ENCODE data around the gene SND1.
A peak's percentile ranks its signal among the peaks of the same experiment; 100 is the strongest.

Gene SND1

GRCh38 chr7:128081808-128082207, 429.8 kb downstream of the SND1 start:
- peaks cover 5 to 7% of the 10 kb centered on the region in 2 donors for H3K4me1 ChIP-seq (ENCODE audit: control insufficient read depth in 2 of 2, insufficient read depth in 2 of 2, low read length in 2 of 2)
- H3K9me3 ChIP-seq (ENCODE audit: control insufficient read depth in 2 of 2, low read length in 2 of 2), result no peaks in the 10 kb centered on the region
- H3K9ac ChIP-seq (ENCODE audit: low read depth in 1 of 2, low read length in 2 of 2), result no peak overlapping the region
- no peaks in the 10 kb centered on the region for H3K27me3 ChIP-seq (ENCODE audit: control insufficient read depth in 2 of 2, insufficient read depth in 2 of 2, low read length in 2 of 2)
- no peak overlapping the region for H3K4me3 ChIP-seq (ENCODE audit: low read length in 2 of 2)
- peaks cover 43 to 56% of the 10 kb centered on the region in 2 donors for H3K36me3 ChIP-seq (ENCODE audit: control insufficient read depth in 2 of 2, insufficient read depth in 2 of 2, low read length in 2 of 2)
- no peak overlapping the region for H3K27ac ChIP-seq (ENCODE audit: low read depth in 2 of 2, low read length in 2 of 2)

GRCh38 chr7:128082431-128082830, 430.4 kb downstream of the SND1 start:
- Histone ChIP-seq H3K27ac (ENCODE audit: low read depth in 2 of 2, low read length in 2 of 2) (no peak overlapping the region), H3K9me3 (ENCODE audit: control insufficient read depth in 2 of 2, low read length in 2 of 2) (no peaks in the 10 kb centered on the region), H3K27me3 (ENCODE audit: control insufficient read depth in 2 of 2, insufficient read depth in 2 of 2, low read length in 2 of 2) (no peaks in the 10 kb centered on the region), H3K4me3 (ENCODE audit: low read length in 2 of 2) (no peak overlapping the region), H3K36me3 (ENCODE audit: control insufficient read depth in 2 of 2, insufficient read depth in 2 of 2, low read length in 2 of 2) (peaks cover 49 to 61% of the 10 kb centered on the region in 2 donors), H3K4me1 (ENCODE audit: control insufficient read depth in 2 of 2, insufficient read depth in 2 of 2, low read length in 2 of 2) (peaks cover 0 to 1% of the 10 kb centered on the region in 2 donors), H3K9ac (ENCODE audit: low read depth in 1 of 2, low read length in 2 of 2) (no peak overlapping the region)

GRCh38 chr7:128084896-128085608, 433.1 kb downstream of the SND1 start:
- Histone ChIP-seq H3K36me3 (ENCODE audit: control insufficient read depth in 2 of 2, insufficient read depth in 2 of 2, low read length in 2 of 2) (peaks cover 44 to 65% of the 10 kb centered on the region in 2 donors), H3K27ac (ENCODE audit: low read depth in 2 of 2, low read length in 2 of 2) (peak overlapping the region; percentile 8 to 23), H3K27me3 (ENCODE audit: control insufficient read depth in 2 of 2, insufficient read depth in 2 of 2, low read length in 2 of 2) (no peaks in the 10 kb centered on the region), H3K4me3 (ENCODE audit: low read length in 2 of 2) (no peak overlapping the region), H3K4me1 (ENCODE audit: control insufficient read depth in 2 of 2, insufficient read depth in 2 of 2, low read length in 2 of 2) (no peaks in the 10 kb centered on the region), H3K9ac (ENCODE audit: low read depth in 1 of 2, low read length in 2 of 2) (no peak overlapping the region), H3K9me3 (ENCODE audit: control insufficient read depth in 2 of 2, low read length in 2 of 2) (no peaks in the 10 kb centered on the region)

- H3K9me3 ChIP-seq (ENCODE audit: control insufficient read depth in 2 of 2, low read length in 2 of 2), result no peaks in the 10 kb centered on the region
- no peak overlapping the region for H3K9ac ChIP-seq (ENCODE audit: low read depth in 1 of 2, low read length in 2 of 2)
- H3K4me1 ChIP-seq (ENCODE audit: control insufficient read depth in 2 of 2, insufficient read depth in 2 of 2, low read length in 2 of 2), result no peaks in the 10 kb centered on the region
- H3K27ac ChIP-seq (ENCODE audit: low read depth in 2 of 2, low read length in 2 of 2), result no peak overlapping the region
- peaks cover 49 to 60% of the 10 kb centered on the region in 2 donors for H3K36me3 ChIP-seq (ENCODE audit: control insufficient read depth in 2 of 2, insufficient read depth in 2 of 2, low read length in 2 of 2)
- no peaks in the 10 kb centered on the region for H3K27me3 ChIP-seq (ENCODE audit: control insufficient read depth in 2 of 2, insufficient read depth in 2 of 2, low read length in 2 of 2)
- H3K4me3 ChIP-seq (ENCODE audit: low read length in 2 of 2), result no peak overlapping the region
These were observed 438.5 kb downstream of the SND1 start for GRCh38 chr7:128090492-128090891.

GRCh38 chr7:128091106-128091505, 439.1 kb downstream of the SND1 start:
- no peaks in the 10 kb centered on the region for H3K4me1 ChIP-seq (ENCODE audit: control insufficient read depth in 2 of 2, insufficient read depth in 2 of 2, low read length in 2 of 2)
- no peak overlapping the region for H3K27ac ChIP-seq (ENCODE audit: low read depth in 2 of 2, low read length in 2 of 2)
- no peaks in the 10 kb centered on the region for H3K27me3 ChIP-seq (ENCODE audit: control insufficient read depth in 2 of 2, insufficient read depth in 2 of 2, low read length in 2 of 2)
- no peak overlapping the region for H3K9ac ChIP-seq (ENCODE audit: low read depth in 1 of 2, low read length in 2 of 2)
- peaks cover 43 to 57% of the 10 kb centered on the region in 2 donors for H3K36me3 ChIP-seq (ENCODE audit: control insufficient read depth in 2 of 2, insufficient read depth in 2 of 2, low read length in 2 of 2)
- no peak overlapping the region for H3K4me3 ChIP-seq (ENCODE audit: low read length in 2 of 2)
- H3K9me3 ChIP-seq (ENCODE audit: control insufficient read depth in 2 of 2, low read length in 2 of 2), result no peaks in the 10 kb centered on the region

GRCh38 chr7:128092221-128092620, 440.2 kb downstream of the SND1 start:
- H3K36me3 ChIP-seq (ENCODE audit: control insufficient read depth in 2 of 2, insufficient read depth in 2 of 2, low read length in 2 of 2), result peaks cover 33 to 45% of the 10 kb centered on the region in 2 donors
- no peak overlapping the region for H3K27ac ChIP-seq (ENCODE audit: low read depth in 2 of 2, low read length in 2 of 2)
- H3K4me1 ChIP-seq (ENCODE audit: control insufficient read depth in 2 of 2, insufficient read depth in 2 of 2, low read length in 2 of 2), result no peaks in the 10 kb centered on the region
- no peaks in the 10 kb centered on the region for H3K27me3 ChIP-seq (ENCODE audit: control insufficient read depth in 2 of 2, insufficient read depth in 2 of 2, low read length in 2 of 2)
- no peak overlapping the region for H3K9ac ChIP-seq (ENCODE audit: low read depth in 1 of 2, low read length in 2 of 2)
- no peaks in the 10 kb centered on the region for H3K9me3 ChIP-seq (ENCODE audit: control insufficient read depth in 2 of 2, low read length in 2 of 2)
- no peak overlapping the region for H3K4me3 ChIP-seq (ENCODE audit: low read length in 2 of 2)

- H3K9me3 ChIP-seq (ENCODE audit: control insufficient read depth in 2 of 2, low read length in 2 of 2), result no peaks in the 10 kb centered on the region
- no peak overlapping the region for H3K27ac ChIP-seq (ENCODE audit: low read depth in 2 of 2, low read length in 2 of 2)
- H3K36me3 ChIP-seq (ENCODE audit: control insufficient read depth in 2 of 2, insufficient read depth in 2 of 2, low read length in 2 of 2), result peaks cover 26 to 43% of the 10 kb centered on the region in 2 donors
- H3K27me3 ChIP-seq (ENCODE audit: control insufficient read depth in 2 of 2, insufficient read depth in 2 of 2, low read length in 2 of 2), result no peaks in the 10 kb centered on the region
- no peaks in the 10 kb centered on the region for H3K4me1 ChIP-seq (ENCODE audit: control insufficient read depth in 2 of 2, insufficient read depth in 2 of 2, low read length in 2 of 2)
- no peak overlapping the region for H3K9ac ChIP-seq (ENCODE audit: low read depth in 1 of 2, low read length in 2 of 2)
- no peak overlapping the region for H3K4me3 ChIP-seq (ENCODE audit: low read length in 2 of 2)
These were observed 441.9 kb downstream of the SND1 start for GRCh38 chr7:128093614-128094570.

- Histone ChIP-seq H3K27ac (ENCODE audit: low read depth in 2 of 2, low read length in 2 of 2) (no peak overlapping the region), H3K36me3 (ENCODE audit: control insufficient read depth in 2 of 2, insufficient read depth in 2 of 2, low read length in 2 of 2) (peaks cover 22 to 39% of the 10 kb centered on the region in 2 donors), H3K4me1 (ENCODE audit: control insufficient read depth in 2 of 2, insufficient read depth in 2 of 2, low read length in 2 of 2) (no peaks in the 10 kb centered on the region), H3K9ac (ENCODE audit: low read depth in 1 of 2, low read length in 2 of 2) (no peak overlapping the region), H3K4me3 (ENCODE audit: low read length in 2 of 2) (no peak overlapping the region), H3K27me3 (ENCODE audit: control insufficient read depth in 2 of 2, insufficient read depth in 2 of 2, low read length in 2 of 2) (no peaks in the 10 kb centered on the region), H3K9me3 (ENCODE audit: control insufficient read depth in 2 of 2, low read length in 2 of 2) (no peaks in the 10 kb centered on the region)
These were observed 442.7 kb downstream of the SND1 start for GRCh38 chr7:128094686-128095085.

- Histone ChIP-seq H3K27me3 (ENCODE audit: control insufficient read depth in 2 of 2, insufficient read depth in 2 of 2, low read length in 2 of 2) (no peaks in the 10 kb centered on the region), H3K9ac (ENCODE audit: low read depth in 1 of 2, low read length in 2 of 2) (no peak overlapping the region), H3K9me3 (ENCODE audit: control insufficient read depth in 2 of 2, low read length in 2 of 2) (no peaks in the 10 kb centered on the region), H3K36me3 (ENCODE audit: control insufficient read depth in 2 of 2, insufficient read depth in 2 of 2, low read length in 2 of 2) (peaks cover 7 to 18% of the 10 kb centered on the region in 2 donors), H3K4me1 (ENCODE audit: control insufficient read depth in 2 of 2, insufficient read depth in 2 of 2, low read length in 2 of 2) (no peaks in the 10 kb centered on the region), H3K4me3 (ENCODE audit: low read length in 2 of 2) (no peak overlapping the region), H3K27ac (ENCODE audit: low read depth in 2 of 2, low read length in 2 of 2) (no peak overlapping the region)
These were observed 445.3 kb downstream of the SND1 start for GRCh38 chr7:128097211-128097731.

- no peaks in the 10 kb centered on the region for H3K4me1 ChIP-seq (ENCODE audit: control insufficient read depth in 2 of 2, insufficient read depth in 2 of 2, low read length in 2 of 2)
- H3K27me3 ChIP-seq (ENCODE audit: control insufficient read depth in 2 of 2, insufficient read depth in 2 of 2, low read length in 2 of 2), result peaks cover under 1 to 1% of the 10 kb centered on the region in 2 donors
- no peak overlapping the region for H3K27ac ChIP-seq (ENCODE audit: low read depth in 2 of 2, low read length in 2 of 2)
- H3K4me3 ChIP-seq (ENCODE audit: low read length in 2 of 2), result no peak overlapping the region
- H3K9ac ChIP-seq (ENCODE audit: low read depth in 1 of 2, low read length in 2 of 2), result no peak overlapping the region
- H3K36me3 ChIP-seq (ENCODE audit: control insufficient read depth in 2 of 2, insufficient read depth in 2 of 2, low read length in 2 of 2), result peaks cover 7 to 13% of the 10 kb centered on the region in 2 donors
- H3K9me3 ChIP-seq (ENCODE audit: control insufficient read depth in 2 of 2, low read length in 2 of 2), result no peaks in the 10 kb centered on the region
These were observed 446.6 kb downstream of the SND1 start for GRCh38 chr7:128098629-128099028.

Data from mucosa of rectum (tissue), 2 donors.